Measurements from ENCODE around the gene TNRC6C.

Gene TNRC6C

DNA sequence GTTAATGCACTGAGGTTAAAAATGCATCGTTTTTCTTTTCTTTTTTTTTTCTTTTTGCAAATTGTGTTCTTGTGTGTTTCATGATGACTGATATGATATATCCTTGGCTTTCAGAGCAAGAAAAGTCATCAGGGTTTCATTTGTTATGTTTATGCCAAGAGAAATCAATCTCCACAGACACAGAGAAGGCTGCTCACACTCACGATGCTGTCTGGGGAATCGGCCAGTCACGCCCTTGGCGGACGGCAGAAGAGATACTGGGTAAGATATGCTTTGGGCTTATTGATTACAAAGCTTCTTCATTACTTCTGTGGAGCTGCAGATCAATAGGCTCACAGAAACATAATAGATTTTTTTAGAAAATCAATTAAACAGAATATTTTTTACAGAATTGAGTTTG is 42.2 kb upstream of the TNRC6C start:
- DNase-seq (ENCODE audit: extremely low spot score): no peak
- ChIA-PET POLR2A (no interaction called here), CTCF (interaction anchor here (1.4 to 2.7 kb wide), 2 partner anchors 49 to 98 kb away, joined by 3 to 11 read pairs; no protein-coding TSS in a partner anchor)
- TF ChIP-seq, protein P1, sequence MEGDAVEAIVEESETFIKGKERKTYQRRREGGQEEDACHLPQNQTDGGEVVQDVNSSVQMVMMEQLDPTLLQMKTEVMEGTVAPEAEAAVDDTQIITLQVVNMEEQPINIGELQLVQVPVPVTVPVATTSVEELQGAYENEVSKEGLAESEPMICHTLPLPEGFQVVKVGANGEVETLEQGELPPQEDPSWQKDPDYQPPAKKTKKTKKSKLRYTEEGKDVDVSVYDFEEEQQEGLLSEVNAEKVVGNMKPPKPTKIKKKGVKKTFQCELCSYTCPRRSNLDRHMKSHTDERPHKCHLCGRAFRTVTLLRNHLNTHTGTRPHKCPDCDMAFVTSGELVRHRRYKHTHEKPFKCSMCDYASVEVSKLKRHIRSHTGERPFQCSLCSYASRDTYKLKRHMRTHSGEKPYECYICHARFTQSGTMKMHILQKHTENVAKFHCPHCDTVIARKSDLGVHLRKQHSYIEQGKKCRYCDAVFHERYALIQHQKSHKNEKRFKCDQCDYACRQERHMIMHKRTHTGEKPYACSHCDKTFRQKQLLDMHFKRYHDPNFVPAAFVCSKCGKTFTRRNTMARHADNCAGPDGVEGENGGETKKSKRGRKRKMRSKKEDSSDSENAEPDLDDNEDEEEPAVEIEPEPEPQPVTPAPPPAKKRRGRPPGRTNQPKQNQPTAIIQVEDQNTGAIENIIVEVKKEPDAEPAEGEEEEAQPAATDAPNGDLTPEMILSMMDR (IDR thresholded peaks at IDR 0.05; ENCODE audit: control extremely low read depth, extremely low read depth, low read depth, missing control alignments): no peak

- ChIA-PET CTCF (interaction anchor here (1.4 to 2.7 kb wide), 2 partner anchors 49 to 97 kb away, joined by 3 to 11 read pairs; no protein-coding TSS in a partner anchor), POLR2A (no interaction called here)
- no peak for DNase-seq (ENCODE audit: extremely low spot score)
- TF ChIP-seq, protein P1 (IDR thresholded peaks at IDR 0.05; ENCODE audit: control extremely low read depth, extremely low read depth, low read depth, missing control alignments): no peak
Observed at GRCh38 chr17:77916703-77917481, 41.6 kb upstream of the TNRC6C start.

GRCh38 chr17:77919276-77919675 is 39.2 kb upstream of the TNRC6C start:
- DNase-seq (ENCODE audit: extremely low spot score): no peak
- ChIA-PET CTCF (no interaction called here), POLR2A (no interaction called here)
- TF ChIP-seq, protein P1 (IDR thresholded peaks at IDR 0.05; ENCODE audit: control extremely low read depth, extremely low read depth, low read depth, missing control alignments): no peak

DNA sequence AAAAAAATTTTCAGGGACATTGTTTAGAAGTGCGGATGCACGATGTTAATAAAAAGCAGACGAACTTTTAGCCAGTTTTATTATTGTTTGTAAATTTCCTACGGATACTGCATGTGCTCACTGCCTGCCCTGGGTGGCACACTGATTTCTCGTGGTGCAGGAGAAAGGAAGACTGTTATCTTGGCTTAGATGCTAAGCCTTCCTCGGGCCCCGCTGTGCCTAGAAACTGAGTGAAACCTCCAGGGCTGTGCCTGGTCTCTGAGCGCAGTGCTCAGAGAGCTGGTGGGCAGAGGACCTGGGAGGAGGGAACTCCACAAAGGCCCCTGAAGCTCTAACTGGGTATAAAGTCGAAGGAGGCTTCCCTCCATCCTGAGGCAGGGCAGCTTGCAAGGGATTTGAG is 35.4 kb upstream of the TNRC6C start:
- no peak for DNase-seq (ENCODE audit: extremely low spot score)
- ChIA-PET CTCF (no interaction called here), POLR2A (no interaction called here)
- TF ChIP-seq, protein P1 (IDR thresholded peaks at IDR 0.05; ENCODE audit: control extremely low read depth, extremely low read depth, low read depth, missing control alignments): no peak

- TF ChIP-seq, protein P1 (IDR thresholded peaks at IDR 0.05; ENCODE audit: control extremely low read depth, extremely low read depth, low read depth, missing control alignments): no peak
- no peak for DNase-seq (ENCODE audit: extremely low spot score)
- ChIA-PET POLR2A (no interaction called here), CTCF (no interaction called here)
Observed at GRCh38 chr17:77923776-77924513, 34.6 kb upstream of the TNRC6C start.

- POLR2A ChIA-PET: no interaction called here
- TF ChIP-seq, protein P1 (IDR thresholded peaks at IDR 0.05; ENCODE audit: control extremely low read depth, extremely low read depth, low read depth, missing control alignments): no peak
- CTCF ChIA-PET: no interaction called here
- DNase-seq (ENCODE audit: extremely low spot score): no peak
Observed at GRCh38 chr17:77924757-77925336, 33.7 kb upstream of the TNRC6C start.
